Activated CD4-positive, CD25-positive, alpha-beta regulatory T cell treated with anti-CD3 and anti-CD28 coated beads, Interleukin-2, amount 50 U/mL, for 24 hours (primary cell): ENCODE results near the gene DLGAP1.

Source experiments
- ATAC-seq, 2 donors: fragments of 150-1000 bp; cut with Tn5 transposase; one replicate each; pipeline ENCODE4 v1.10.0; 2021; ENCODE audit warnings: mild to moderate bottlenecking in 1 of 2, moderate library complexity in 1 of 2

Gene DLGAP1

DNA sequence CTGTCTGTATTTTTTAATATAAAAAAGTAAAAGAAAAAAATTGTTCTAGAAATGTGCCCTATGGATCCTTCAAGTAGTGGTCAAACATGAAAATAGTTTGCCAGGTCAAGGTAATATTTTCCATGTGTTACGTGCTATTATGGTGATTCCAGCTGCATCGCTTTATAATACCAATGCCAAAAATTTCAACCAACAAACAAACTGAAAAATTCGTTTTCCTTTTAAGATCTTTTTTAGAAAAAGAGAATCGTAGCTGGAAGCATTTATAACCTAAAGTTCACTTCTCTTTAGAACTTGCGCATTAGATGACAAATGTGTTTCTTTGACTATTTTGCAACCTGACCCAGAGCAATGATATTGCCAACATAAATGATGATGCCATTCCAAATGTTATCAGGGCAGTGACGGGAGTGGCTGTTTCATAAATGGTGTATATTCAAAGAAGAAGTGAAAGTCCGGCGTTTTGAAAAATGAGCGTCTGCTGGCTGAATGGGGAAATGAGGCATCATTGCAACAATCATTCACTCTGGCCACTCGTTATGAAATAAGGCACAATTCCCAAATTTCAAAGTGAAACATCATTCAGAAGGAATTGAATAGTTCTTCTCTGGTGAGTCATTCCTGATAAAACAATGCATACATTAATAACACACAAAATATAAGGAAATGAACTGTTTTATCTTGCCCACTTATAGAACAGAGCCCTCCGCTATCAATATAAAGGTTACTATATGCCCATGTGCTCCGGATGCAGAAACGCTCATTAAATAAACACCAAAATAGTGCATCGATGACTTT, 707.7 kb downstream of the DLGAP1 start:
- no peak for ATAC-seq

GRCh38 chr18:3742541-3742940, 712.6 kb downstream of the DLGAP1 start:
- no peak for ATAC-seq

DNA sequence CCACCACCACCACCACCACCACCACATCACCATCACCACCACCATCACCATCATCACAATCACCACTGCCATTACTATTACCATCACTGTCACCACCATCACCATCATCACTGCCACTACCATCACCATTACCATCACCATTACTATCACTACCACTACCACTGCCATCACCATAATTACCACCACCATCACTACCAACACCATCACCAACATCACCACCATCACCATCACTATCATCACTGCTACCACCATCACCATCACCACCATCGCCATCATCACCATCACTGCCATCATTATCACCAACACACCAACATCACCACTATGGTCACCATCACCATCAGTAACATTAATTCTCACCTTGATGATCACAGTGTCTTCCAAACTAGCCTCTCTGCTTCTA, 713.8 kb downstream of the DLGAP1 start:
- no peak for ATAC-seq

GRCh38 chr18:3728704-3729437, 726.2 kb downstream of the DLGAP1 start:
- no peak for ATAC-seq

DNA sequence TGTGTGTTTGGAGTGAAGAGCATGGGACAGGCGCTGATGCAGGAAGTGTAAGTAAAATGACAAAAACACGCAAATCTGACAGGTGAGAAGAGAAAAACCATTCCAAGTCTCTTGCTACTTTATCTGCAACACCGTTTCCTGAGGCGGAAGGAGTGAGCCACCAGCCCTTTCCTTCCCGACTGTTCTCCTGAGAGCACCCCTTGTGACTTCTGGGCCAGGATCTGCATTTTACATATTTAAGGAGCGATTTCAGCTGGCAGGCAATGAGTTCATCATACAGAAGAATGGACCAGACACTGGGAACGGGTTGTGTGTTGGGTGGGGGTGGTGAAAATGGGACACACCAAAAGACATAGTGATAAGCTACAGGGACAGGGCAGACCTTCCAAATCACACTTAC, 727.8 kb downstream of the DLGAP1 start:
- no peak for ATAC-seq

DNA sequence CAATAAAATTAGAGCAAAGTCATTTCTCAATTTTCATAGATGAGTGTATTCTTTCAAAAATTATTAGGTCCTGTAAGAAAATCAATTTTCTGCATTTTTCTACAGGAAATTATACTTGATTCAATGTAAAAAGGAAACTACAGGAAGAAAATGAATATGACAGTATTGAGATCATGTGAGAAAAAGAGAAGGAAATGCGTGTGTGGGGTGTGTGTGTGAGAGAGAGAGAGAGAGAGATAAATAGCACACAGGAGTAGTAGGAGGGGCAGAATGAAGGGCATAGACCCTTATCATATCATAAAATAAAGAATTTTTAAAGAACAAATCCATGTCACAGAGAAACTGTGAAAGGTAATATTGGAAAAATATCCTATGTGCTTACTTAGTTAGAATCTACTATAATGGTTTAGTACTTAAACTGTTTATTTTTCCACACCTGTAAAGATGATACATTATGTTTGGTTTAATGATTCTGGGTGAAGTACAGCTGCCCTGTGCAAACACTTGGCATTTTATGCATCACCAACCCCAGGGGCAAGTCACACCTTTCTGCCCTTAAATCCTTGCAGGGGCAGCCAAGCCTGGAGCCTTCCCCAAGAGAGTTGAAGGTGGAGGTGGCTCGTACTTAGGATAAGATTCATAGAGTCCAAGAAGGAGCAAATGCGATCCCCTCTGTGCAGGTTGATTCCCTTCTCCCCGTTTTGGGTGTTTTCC, 728.7 kb downstream of the DLGAP1 start:
- ATAC-seq = no peak

- no peak for ATAC-seq
Measured at GRCh38 chr18:3725115-3725514, 730.0 kb downstream of the DLGAP1 start.

DNA sequence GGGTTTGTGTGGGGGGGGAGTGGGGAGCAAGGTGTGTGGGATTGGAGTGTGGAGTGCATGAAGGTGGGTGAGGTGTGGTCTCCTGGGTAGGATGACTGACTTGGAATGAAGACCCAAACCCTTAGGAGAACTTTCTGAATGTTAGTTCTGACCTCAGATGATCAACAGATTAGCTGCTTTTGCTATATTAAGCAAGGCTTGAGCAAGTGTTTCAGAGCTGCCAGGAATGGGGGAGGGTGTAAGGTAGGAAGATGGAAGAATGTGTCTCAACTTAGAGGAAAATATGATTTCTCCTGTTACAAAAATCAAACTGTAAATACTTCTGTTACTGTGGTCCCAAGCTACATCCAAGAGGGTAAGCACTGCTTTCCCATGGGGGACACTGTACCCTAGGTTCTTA, 731.6 kb downstream of the DLGAP1 start:
- ATAC-seq = no peak

DNA sequence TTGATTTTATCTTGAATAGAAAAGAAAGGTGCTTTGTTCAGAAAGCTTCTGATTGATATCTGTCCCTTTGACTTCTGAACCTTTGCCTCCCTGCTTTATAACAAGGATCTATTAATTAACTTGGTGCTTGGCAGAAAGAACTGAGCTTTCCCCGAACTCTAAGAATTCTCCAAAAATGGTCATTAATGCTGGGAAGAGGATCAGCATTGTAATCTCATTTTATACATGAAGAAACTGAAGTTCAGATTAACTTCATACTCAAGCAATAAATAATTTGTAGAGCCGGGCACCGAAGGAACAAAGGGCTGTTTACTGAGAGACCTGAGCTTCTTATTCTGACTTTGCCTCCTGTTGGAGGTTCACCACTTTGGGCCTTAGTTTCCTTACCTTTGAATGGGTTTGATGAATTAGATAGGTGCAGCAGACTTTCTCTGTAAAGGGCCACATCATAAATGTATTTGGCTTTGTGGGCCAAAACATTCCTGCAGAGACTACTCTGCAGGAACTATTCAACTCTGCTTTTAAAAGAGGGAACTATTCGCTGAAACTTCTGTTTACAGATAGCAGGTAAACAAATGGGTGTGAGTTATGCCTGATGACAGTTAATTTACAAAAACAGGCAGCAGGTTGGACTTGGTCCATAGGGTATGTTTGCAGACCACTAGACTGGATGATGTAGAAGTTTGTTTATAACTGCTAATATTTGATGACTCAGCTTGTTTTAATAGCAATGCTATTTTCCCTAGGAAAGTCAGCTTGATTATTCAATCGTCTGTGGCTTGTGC, 732.3 kb downstream of the DLGAP1 start:
- ATAC-seq = no peak

DNA sequence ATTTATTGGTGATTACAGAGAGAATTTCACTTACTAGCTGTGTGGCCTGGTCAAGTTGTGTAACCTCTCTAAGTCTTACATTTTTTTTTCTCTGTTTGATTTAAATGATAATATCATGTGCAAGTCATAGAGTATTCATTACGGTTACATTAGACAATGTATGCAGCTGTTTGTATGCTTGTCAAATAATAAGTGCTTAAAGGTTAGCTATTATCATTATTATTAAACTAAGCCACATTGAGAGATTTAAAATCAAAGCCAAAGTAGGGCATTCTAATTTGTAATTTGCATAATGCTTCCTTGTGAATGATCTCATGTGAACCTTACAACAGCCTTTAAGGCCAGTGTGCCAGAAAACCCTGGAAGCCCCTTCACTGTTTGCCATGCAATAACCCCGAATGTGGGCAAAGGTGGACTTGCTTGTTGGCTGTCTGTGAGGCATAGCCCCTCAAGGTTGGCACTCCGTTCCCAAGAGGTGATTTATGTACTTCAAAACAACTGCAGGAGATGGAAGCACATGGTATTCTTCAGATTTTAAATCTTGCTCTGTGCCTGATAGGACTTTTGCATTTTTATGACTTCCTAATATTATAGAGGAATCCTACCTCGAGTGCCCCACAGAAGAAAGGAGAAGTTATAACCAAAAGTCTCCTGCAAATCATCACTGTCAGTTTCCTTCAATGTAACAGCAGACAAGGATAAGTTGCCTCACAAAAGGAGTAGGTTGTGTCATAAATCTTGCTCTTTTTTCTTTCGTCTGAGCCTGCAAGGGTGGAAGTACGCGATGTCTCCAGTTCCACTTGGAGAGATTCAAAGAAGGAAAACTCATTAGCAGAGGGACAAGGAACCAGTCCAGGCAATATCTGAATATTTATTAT, 733.1 kb downstream of the DLGAP1 start:
- no peak for ATAC-seq

- no peak for ATAC-seq
Measured at GRCh38 chr18:3720818-3721545, 734.1 kb downstream of the DLGAP1 start.

DNA sequence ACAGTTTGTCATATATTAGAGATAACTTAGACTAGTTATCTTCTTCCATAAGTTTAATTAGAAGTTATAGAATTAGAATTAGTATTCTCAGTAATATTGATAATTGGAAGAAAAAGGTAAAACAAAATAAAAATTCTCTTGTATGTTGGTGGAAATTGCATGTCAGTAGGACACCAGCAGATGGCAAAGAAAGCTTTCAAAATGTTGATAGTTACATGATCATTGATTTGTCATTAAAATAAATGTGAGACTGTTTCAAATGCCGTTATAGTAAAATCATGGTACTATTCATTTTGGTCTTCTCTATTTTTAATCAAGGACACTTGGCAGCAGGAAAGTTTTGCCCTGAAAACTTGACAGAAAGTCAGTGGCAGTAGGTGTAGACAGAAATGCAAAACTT, 734.9 kb downstream of the DLGAP1 start:
- ATAC-seq = no peak

- no peak for ATAC-seq
Measured at GRCh38 chr18:3717376-3718025, 737.6 kb downstream of the DLGAP1 start.

DNA sequence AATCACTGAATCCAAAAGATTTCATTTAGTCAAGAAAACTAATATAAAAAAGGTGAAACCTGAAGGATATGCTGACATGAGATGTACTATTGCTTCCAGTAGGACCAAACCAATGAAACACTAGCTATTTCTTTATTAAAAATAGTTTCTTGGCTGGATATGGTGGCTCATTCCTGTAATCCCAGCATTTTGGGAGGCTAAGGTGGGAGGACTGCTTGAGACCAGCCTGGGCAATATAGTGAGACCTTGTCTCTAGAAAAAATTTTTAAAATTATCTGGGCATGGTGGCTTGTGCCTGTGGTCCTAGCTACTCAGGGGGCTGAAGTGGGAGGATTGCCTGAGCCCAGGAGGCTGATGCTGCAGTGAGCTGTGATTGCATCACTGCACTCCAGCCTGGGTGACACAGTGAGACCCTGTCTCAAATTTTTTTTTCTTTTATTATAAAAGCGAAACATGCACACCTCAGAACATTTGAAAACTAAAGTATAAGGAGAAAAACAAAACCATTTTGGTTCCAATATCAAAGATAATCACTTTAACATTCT, 738.9 kb downstream of the DLGAP1 start:
- no peak for ATAC-seq

GRCh38 chr18:3715231-3716080, 739.7 kb downstream of the DLGAP1 start:
- ATAC-seq = no peak

- no peak for ATAC-seq
Measured at GRCh38 chr18:3713708-3714107, 741.4 kb downstream of the DLGAP1 start.

DNA sequence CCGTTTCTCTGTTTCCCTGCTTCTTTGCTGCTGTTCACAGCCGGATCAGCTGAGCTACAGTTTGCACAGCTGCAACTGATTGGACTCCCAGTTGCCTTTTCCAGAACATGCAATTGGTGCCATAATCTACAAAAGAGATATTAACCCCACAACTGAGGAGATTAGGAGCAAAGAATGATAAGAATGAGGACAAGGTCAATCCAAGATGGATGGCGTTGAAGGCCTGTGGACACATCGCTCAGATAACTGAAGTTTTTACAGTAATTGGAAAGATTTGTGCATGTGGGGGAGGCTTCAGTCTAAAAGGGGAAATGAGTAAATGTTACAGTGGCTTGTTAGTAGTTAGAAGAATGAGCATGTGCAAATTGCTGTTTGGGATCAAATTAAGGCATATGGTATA, 741.9 kb downstream of the DLGAP1 start:
- no peak for ATAC-seq

DNA sequence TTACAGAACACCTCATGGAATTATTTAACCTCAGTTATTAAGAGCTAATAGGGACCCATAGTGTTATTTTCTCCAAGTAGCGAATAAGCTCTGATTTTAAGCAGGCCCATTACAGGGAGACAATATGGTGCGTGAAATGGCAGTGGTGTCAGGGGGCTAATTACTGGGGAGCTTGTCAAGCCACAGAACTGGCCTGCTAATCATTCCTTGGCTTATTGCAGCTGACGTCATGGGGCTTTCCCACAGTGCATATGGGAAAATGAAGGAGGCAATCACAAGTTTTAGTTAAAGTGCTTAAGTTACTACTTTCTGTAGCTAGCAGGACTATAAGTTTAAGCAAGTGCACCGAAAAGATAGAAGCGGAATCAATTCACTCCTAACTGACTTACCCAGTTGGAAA, 742.6 kb downstream of the DLGAP1 start:
- no peak for ATAC-seq

GRCh38 chr18:3710712-3711301, 744.3 kb downstream of the DLGAP1 start:
- no peak for ATAC-seq
